Stimulated activated CD8-positive, alpha-beta memory T cell treated with anti-CD3 and anti-CD28 coated beads, Interleukin-2, amount 100 ng/mL, for 1 hour (primary cell): Measurements from ENCODE around the gene ASIC3.

Experiments
- DNase-seq, 2 donors: peaks; one replicate each; pipeline ENCODE4 v3.0.0-alpha.2; 2020; ENCODE audit warnings: low read depth in 2 of 2

Gene ASIC3

GRCh38 chr7:151056666-151057505 lies 8.6 kb downstream of the ASIC3 start:
- no peak for DNase-seq

- DNase-seq = no peak
Measured at GRCh38 chr7:151057506-151057988, 9.2 kb downstream of the ASIC3 start, which contains the start of gene CDK5. Gene CDK5, minus strand, starts transcription at chr7:151057897. Its CDS starts 49 bp downstream, at chr7:151057848.

GRCh38 chr7:151057989-151058780 lies 9.9 kb downstream of the ASIC3 start:
- peak; percentile 88 to 92 for DNase-seq

GRCh38 chr7:151058781-151059366 lies 10.5 kb downstream of the ASIC3 start:
- DNase-seq = no peak

DNA sequence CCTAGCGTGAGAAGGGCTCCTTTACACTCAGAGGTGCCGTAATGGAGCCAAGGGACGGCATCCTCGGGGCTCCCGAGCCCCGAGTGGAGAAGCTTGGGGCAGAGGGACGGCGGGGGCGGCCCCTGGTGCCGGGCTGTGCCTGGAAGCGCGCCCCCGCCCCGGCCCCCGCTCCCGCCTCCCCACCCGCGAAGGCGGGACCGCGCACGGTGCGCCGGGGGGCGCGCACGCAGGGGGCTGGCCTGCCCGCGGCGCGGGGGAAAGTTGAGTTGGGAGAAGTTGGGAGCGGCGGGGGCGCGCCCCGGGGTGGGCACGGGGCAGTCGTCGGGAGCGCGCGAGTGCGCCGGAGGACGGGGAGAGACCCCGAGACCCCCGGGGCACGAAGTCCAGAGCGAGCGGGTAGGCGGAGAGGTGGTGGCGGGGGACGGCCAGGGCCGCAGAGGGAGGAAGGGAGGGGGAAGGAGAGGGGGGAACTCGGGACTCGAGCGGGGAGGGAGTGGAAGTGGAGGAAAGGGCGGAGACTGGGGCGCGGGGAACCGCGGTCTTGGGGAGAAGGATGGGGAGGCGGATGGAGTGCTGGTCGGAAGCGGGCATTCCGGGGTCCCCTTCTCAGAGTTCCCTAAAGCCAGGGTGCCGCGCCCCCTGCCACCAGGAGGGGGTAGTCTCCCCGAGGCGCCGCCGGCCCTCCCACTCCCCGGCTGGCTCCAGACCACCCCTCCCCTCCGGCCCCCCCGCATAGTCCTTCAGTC lies 11.2 kb downstream of the ASIC3 start, which contains the start of gene SLC4A2:
Gene SLC4A2, plus strand, starts transcription at position 223 of the 746 bp plus-strand sequence. CDS start 2,399 bp downstream, outside the sequence.
- peak; percentile 49 to 52 for DNase-seq

- DNase-seq = no peak
Measured at GRCh38 chr7:151060113-151060415, 11.7 kb downstream of the ASIC3 start.

DNA sequence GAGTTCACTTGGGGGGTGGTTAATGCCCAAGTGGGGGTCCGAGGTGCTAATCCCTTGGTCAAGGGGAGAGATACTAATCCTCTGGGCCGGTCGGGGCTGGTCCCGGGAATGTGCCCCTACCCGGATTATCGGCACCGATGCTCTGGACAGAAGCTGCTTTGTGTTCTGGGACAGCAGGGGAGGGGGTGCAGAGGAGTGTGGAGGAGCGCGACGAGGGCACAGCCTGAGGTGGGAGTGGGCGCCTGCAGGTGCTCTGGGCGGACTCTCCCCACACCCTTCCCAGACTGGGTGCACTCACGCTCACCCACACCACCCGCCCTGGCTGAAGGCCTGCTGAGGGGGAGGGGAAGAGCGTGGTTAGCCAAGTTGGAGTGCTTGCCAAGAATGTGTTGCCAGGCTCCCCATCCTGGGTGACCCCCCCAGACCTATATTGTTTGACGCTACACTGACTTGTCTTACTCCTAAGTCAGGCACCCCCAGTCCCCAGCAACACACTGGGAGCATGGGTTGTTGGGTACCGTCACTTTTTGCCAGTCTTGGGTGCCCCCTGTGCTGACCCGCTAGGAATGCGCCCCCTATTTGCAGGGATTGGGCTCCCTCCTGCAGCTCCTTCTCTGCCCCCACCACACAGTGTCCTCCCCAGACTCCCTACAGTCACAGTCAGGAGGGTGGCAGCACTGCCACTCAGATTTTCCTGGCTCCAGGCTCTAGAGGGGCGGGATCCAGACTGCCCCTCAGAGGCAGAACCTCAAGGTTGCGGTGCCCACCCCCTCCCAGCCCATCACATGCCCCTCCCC lies 12.3 kb downstream of the ASIC3 start:
- no peak for DNase-seq

- no peak for DNase-seq
Measured at GRCh38 chr7:151061213-151062110, 13.1 kb downstream of the ASIC3 start.

GRCh38 chr7:151062111-151062398 lies 13.7 kb downstream of the ASIC3 start:
- DNase-seq = no peak

- DNase-seq = no peak
Measured at GRCh38 chr7:151062399-151063211, 14.3 kb downstream of the ASIC3 start.

GRCh38 chr7:151063212-151063561 lies 14.9 kb downstream of the ASIC3 start:
- no peak for DNase-seq

DNA sequence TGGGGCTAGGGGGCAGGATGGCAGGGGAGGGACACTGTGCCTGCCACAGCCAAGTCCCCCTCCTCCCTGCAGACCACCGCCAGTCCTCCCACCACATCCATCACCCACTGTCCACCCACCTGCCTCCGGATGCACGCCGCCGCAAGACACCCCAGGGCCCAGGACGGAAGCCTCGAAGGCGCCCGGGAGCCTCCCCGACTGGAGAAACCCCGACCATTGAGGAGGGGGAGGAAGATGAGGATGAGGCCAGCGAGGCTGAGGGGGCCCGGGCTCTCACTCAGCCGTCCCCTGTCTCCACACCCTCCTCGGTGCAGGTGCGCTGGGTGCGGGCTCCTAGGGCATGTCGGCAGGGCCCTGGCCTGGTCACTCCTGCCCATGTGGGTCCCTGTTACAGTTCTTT lies 16.1 kb downstream of the ASIC3 start:
- DNase-seq = no peak

- DNase-seq = no peak
Measured at GRCh38 chr7:151064993-151065392, 16.7 kb downstream of the ASIC3 start.

DNA sequence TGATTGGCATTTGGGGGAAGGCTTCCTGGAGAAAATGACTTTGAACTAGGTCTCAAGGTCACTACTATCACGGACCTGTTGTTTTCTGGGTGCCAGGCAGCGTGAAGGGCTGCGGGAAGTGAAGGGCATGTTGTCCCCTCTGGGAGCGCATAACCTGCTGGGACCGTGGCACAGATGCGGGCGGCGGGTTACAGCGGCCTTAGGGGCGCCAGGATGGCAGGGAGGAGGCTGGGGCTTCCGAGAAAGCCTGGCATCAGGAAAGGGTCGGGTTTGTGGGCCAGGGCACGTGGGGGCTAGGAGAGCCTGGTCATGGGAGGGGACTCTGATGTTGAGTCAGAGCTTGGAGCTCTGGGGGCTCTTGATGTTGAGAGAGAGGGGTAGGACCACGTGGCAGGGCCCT lies 17.2 kb downstream of the ASIC3 start:
- DNase-seq = no peak

GRCh38 chr7:151066273-151066974 lies 18.1 kb downstream of the ASIC3 start:
- no peak for DNase-seq

DNA sequence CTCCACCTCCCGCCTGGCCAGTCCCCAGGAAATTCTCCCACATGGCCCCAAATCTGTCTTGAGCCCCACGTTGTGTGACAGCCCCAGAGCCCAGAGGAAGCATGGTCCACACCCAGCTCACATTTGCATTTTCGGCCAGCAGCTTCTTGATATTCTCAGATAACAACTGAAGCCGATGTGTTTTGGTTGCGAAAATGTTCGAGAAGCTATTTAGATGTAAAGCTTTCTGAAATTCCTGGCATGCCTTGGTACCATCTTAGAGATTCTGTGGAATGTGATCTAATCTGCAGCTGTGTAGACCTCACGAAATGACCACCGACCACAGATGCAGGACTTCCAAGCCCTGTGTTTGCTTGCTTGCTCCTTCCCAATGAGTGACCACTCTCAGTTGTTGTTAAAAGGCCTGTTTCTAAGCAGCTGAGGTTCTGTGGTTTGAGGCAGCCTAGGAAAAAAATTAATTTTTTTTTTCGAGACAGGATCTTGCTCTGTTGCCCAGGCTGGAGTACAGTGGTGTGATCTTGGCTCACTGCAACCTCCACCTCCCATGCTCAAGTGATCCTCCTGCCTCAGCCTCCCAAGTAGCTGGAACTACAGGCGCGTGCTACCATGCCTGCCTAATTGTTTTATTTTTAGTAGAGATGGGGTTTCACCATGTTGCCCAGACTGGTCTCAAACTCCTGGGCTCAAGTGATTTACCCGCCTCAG lies 19.9 kb downstream of the ASIC3 start:
- DNase-seq = no peak

DNA sequence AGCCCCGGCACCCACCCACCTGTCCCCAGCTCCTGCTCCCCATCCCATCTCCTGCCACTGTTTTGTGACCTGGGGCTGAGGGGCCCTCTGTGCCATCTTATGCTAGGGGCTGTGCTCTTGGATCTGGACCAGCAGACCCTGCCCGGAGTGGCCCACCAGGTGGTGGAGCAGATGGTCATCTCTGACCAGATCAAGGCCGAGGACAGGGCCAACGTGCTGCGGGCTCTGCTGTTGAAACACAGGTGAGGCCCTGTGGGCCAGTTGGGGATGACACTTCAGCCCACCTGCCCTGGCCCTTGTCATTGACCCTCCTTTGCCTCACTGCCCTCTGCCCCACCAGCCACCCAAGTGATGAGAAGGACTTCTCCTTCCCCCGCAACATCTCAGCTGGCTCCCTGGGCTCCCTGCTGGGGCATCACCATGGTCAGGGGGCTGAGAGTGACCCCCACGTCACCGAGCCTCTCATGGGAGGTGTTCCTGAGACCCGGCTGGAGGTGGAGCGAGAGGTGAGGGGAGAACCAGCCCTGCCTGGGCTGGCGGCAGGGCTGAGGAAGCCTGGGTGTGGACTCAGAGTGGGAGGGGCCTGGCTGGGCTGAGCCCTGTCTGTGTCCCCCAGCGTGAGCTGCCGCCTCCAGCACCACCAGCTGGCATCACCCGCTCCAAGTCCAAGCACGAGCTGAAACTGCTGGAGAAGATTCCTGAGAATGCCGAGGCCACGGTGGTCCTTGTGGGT lies 21.7 kb downstream of the ASIC3 start:
- no peak for DNase-seq
